Stimulated activated CD8-positive, alpha-beta memory T cell treated with anti-CD3 and anti-CD28 coated beads, Interleukin-2, amount 100 ng/mL, for 1 hour (primary cell): ENCODE data around the gene SLC2A4RG.
"Not testable (repeated sequence)": the region's sequence is repeated elsewhere in the genome, so short reads cannot be mapped to it uniquely, and the experiment has no call there.

Source experiments
- DNase-seq, 2 donors: peaks; one replicate each; pipeline ENCODE4 v3.0.0-alpha.2; 2020; ENCODE audit warnings: low read depth in 2 of 2

SLC2A4RG gene

DNA sequence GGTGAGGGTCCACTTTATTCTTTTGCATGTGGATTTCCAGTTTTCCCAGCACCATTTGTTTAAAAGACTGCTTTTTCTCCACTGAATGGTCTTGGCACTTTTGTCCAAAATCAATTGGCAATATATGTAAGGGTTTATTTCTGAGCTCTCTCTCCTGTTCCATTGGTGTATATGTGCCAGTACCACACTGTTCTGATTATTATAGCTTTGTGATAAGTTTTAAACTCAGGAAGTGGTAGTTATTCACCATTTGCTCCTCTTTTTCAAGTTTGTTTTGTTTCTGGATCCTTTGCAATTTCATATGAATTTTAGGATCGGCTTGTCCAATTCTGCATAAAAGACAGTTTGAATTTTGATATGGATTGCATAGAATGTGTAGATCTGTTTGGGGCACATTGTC is 27.4 kb upstream of the SLC2A4RG start:
- no peak for DNase-seq

DNA sequence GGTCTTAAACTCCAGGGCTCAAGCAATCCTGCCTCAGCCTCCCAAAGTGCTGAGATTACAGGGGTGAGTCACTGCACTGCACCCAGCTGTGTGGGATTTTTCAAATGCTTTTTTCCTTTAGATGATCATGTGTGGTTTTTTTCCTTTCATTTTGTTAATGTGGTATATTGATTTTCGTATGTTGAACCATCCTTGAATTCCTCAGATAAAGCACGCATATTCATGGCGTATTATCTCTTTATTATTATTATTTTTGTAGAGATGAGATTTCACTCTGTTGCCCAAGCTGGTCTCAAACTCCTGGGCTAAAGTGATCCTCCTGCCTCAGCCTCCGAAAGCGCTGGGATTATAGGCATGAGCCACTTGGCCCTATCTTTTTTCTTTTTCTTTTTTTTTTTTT is 24.7 kb upstream of the SLC2A4RG start:
- DNase-seq: no peak

GRCh38 chr20:63718996-63719395 is 20.6 kb upstream of the SLC2A4RG start:
- no peak for DNase-seq

- not testable (repeated sequence) for DNase-seq
These were observed 16.5 kb upstream of the SLC2A4RG start for GRCh38 chr20:63722967-63723622.

- DNase-seq: not testable (repeated sequence)
These were observed 9.3 kb upstream of the SLC2A4RG start for GRCh38 chr20:63730189-63730733.

- DNase-seq: no peak
These were observed 8.2 kb upstream of the SLC2A4RG start for GRCh38 chr20:63731410-63731809.

DNA sequence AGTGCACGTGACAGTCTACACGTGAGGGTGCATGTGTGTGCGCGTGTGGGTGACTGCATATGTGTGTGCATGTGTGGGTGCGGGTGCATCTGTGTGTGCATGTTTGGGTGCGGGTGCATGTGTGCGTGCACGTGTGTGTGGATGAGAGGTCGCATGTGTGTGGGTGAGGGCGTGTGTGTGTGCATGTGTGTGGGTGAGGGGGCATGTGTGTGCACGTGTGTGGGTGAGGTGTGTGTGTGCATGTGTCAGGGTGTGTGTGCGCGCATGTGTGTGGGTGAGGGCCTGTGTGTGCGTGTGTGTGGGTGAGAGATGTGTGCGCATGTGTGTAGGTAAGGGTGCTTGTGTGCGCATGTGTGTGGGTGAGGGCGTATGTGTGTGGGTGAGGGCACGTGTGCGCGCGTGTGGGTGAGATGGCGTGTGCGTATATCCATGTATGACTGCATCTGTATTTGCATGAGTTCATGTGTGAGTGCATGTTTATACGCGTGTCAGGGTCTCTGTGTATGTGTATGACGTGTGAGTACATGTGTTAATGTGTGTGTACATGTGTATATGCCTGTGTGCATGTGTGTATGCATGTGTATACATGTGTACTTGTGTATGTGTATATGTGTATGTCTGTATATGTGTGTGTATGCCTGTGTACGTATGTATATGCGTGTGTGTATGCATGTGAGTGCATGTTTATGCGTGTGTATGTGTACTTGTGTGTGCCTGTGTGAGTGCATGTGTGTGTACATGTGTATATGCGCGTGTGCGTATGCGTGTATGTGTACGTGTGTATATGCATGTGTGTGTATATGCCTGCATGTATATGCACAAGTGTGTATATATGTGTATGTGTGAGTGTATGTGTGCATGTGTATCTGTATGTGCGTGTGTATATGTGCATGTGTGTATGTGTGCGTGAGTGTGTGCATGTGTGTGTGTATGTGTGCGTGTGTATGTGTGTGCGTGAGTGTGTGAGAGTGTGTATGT is 7.2 kb upstream of the SLC2A4RG start:
- DNase-seq: no peak

GRCh38 chr20:63733117-63733516 is 6.5 kb upstream of the SLC2A4RG start:
- DNase-seq: no peak

- DNase-seq: no peak
These were observed 5.9 kb upstream of the SLC2A4RG start for GRCh38 chr20:63733579-63734081.

GRCh38 chr20:63734111-63734945 is 5.2 kb upstream of the SLC2A4RG start:
- no peak for DNase-seq

DNA sequence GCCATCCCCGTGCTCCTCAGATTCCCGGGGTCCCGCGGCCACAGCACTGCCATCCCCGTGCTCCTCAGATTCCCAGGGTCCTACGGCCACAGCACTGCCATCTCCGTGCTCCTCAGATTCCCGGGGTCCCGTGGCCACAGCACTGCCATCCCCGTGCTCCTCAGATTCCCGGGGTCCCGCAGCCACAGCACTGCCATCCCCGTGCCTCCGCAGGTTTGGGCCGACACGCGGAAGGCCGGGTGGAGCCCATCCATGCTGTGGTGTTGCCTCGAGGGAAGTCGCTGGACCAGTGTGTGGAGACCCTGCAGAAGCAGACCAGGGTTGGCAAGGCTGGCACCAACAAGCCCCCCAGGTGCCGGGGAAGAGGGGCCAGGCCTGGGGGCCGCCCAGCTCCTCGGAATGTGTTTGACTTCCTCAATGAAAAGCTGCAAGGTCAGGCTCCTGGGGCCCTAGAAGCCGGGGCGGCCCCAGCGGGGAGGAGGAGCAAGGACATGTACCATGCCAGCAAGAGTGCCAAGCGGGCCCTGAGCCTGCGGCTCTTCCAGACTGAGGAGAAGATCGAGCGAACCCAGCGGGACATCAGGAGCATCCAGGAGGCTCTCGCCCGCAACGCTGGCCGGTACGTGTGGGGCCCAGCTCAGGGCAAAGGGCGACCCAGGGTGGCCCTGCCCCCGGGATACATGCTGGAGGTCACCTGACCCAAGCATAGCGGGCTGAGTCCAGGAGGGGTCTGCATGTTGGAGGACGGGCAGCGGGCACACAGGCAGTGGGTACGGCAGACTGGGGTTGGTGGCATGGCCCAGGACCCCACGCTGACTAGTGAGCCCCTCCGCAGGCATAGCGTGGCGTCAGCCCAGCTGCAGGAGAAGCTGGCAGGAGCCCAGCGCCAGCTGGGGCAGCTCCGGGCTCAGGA is 4.4 kb upstream of the SLC2A4RG start:
- DNase-seq: no peak

- peak; percentile 39 to 63 for DNase-seq
These were observed 3.5 kb upstream of the SLC2A4RG start, which contains the start of gene LIME1 for GRCh38 chr20:63735859-63736718. Gene LIME1, plus strand, starts transcription at chr20:63736664. Its CDS starts 886 bp downstream, at chr20:63737550.

DNA sequence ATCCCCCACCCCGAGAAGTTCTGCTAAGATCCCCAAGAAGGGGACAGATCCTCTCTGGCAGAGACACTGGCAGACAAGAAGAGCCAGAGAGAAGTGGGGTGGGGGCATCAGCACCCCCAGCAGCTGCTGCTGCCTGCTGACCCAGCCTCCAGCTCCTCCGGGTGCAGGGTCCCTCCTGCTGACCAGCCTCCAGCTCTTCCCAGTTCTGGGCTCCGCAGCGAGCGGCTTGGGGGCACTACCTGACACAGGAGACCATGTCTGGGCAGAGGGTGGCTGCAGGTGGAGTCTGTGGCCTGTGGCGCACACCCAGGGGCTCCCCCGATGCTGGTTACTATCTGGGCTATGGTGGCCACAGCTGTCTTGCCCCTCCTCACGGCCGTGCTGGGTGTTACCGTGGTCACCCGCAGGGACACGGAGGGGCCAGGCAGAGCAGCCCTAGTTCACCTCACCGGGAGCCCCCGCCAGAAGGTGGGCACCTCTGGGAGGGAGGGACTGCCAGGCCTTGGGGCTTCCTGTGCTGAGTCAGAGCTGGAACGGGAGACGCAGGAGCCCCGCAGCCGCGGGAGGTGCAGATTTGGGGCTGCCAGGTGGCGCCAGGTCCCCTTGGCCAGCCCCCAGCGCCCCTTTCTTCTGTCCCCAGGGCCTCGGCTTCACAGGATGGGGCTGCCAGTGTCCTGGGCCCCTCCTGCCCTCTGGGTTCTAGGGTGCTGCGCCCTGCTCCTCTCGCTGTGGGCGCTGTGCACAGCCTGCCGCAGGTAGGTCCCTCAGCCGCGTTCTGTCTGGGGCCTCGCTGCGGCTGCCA is 2.5 kb upstream of the SLC2A4RG start:
- peak; percentile 35 to 47 for DNase-seq

DNA sequence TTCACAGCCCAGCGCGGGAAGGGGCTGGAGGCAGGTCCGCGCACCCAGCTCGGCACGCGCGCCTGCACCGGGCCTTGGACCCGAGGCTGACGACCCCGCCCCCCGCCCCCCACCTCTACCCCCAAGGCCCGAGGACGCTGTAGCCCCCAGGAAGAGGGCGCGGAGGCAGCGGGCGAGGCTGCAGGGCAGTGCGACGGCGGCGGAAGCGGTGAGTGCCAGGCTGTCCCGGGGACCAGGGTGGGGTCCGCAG is 2.0 kb upstream of the SLC2A4RG start:
- DNase-seq: no peak

GRCh38 chr20:63737945-63738686 is 1.5 kb upstream of the SLC2A4RG start:
- no peak for DNase-seq

- DNase-seq: no peak
These were observed 868 bp upstream of the SLC2A4RG start for GRCh38 chr20:63738687-63739129.

DNA sequence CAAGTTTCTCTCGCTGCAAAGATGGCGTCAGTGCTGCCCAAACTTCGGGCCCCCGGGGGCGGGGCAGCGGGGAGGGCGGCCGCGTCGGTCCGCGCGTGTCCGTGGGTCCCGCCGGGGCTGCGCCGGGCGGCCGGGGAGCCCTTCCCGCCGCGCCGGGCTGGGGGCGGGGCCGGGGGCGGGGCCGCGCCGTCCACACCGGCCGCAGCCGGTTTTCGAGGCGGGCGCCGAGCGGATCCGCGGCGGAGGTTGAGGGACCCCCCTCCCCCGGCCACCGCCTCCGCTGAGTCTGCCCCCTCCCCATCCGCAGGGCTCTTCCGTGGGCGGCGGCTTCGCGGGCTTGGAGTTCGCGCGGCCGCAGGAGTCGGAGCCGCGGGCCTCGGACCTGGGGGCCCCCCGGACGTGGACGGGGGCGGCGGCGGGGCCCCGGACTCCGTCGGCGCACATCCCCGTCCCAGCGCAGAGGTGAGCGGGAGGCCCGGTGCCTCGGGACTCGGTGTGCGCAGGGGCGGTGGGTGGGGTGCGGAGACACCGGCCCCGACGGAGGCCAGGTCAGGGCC is 572 bp downstream of the SLC2A4RG start:
- DNase-seq: no peak
